B cell (primary cell): ENCODE results near the gene LECT2. TPM values are rescaled to one million over a fixed set of nuclear protein-coding genes. Genes with fewer than 3 reads are reported as not detected.

Experiments
- ATAC-seq: fragments of 200-7000 bp; cut with Tn5 transposase; one replicate; pipeline ENCODE4 v1.10.0; 2021; ENCODE audit warnings: low read depth, mild to moderate bottlenecking, moderate number of reproducible peaks, moderate library complexity
- CTCF ChIA-PET: fragments of 350-600 bp; sonication (Branson Sonifier 250); formaldehyde crosslinking; loops from one replicate; lab custom pipeline; 2021; ENCODE audit warnings: antibody characterized with exemption, inconsistent platforms; lab: Charles Lee
- POLR2A ChIA-PET: fragments of 350-600 bp; sonication (Branson Sonifier 250); formaldehyde crosslinking; loops from one replicate; lab custom pipeline; 2021; ENCODE audit warnings: antibody characterized with exemption; lab: Charles Lee
- DNase-seq: peaks from one replicate; pipeline ENCODE4 v3.0.0; 2013
- H2AFZ ChIP-seq: 2 replicates; pipeline ENCODE4 v1.6.1; 2012; ENCODE audit warnings: mild to moderate bottlenecking, low read depth, low read length; ENCODE audit not compliant: insufficient read depth, poor library complexity, severe bottlenecking
- H3K27ac ChIP-seq, 2 donors: 1 replicate in 1 of 2; 2 replicates in 1 of 2; pipeline ENCODE4 v1.5.1; 2012 to 2013; ENCODE audit warnings: low read length in 2 of 2, mild to moderate bottlenecking in 2 of 2, moderate library complexity in 1 of 2
- H3K27me3 ChIP-seq, 4 experiments: fragments of 200-600 bp in 1 of 4; sonication (generic) in 1 of 4; replicated peaks in 1 of 4; 1 replicate in 2 of 4; 2 replicates in 2 of 4; pipeline versions ENCODE4 v1.6.1 to v1.7.0; 2013 to 2016; ENCODE audit warnings: low read length in 3 of 4, mild to moderate bottlenecking in 2 of 4, mixed read lengths in 1 of 4, moderate library complexity in 1 of 4; ENCODE audit not compliant: insufficient read depth in 4 of 4, control insufficient read depth in 3 of 4; ENCODE audit errors: control extremely low read depth in 1 of 4
- H3K36me3 ChIP-seq, 2 experiments: replicated peaks in 1 of 2; 1 replicate in 1 of 2; 2 replicates in 1 of 2; pipeline versions ENCODE4 v1.6.1 to v1.7.1; 2013; ENCODE audit warnings: low read length in 1 of 2; ENCODE audit not compliant: insufficient read depth in 2 of 2, control insufficient read depth in 1 of 2; ENCODE audit errors: control extremely low read depth in 1 of 2, extremely low read depth in 1 of 2
- H3K4me1 ChIP-seq, 2 donors: fragments of 200-600 bp in 1 of 2; sonication (generic) in 1 of 2; 1 replicate in 1 of 2; 2 replicates in 1 of 2; pipeline versions ENCODE4 v1.5.1 to v1.6.1; 2013 to 2017; ENCODE audit warnings: low read length in 2 of 2; ENCODE audit not compliant: control insufficient read depth in 2 of 2, insufficient read depth in 2 of 2
- H3K4me2 ChIP-seq: replicated peaks from 2 replicates; pipeline ENCODE3; 2012; ENCODE audit warnings: mild to moderate bottlenecking, low read depth, low read length; ENCODE audit not compliant: poor library complexity, severe bottlenecking
- H3K4me3 ChIP-seq, 5 experiments: fragments of 200-600 bp in 1 of 5; sonication (generic) in 1 of 5; 1 replicate in 3 of 5; 2 replicates in 2 of 5; pipeline versions ENCODE4 v1.5.1 to v1.7.0; 2011 to 2016; ENCODE audit warnings: low read length in 4 of 5, mild to moderate bottlenecking in 4 of 5, low read depth in 2 of 5, control low read depth in 1 of 5, moderate library complexity in 1 of 5; ENCODE audit not compliant: insufficient read depth in 1 of 5; ENCODE audit errors: control extremely low read depth in 1 of 5, extremely low read depth in 1 of 5
- H3K79me2 ChIP-seq: fragments of 200-600 bp; sonication (generic); one replicate; pipeline ENCODE4 v1.6.0; 2016; ENCODE audit warnings: low read length; ENCODE audit not compliant: control insufficient read depth, insufficient read depth
- H3K9ac ChIP-seq: fragments of 200-600 bp; sonication (generic); 2 replicates; pipeline ENCODE4 v1.6.1; 2017; ENCODE audit warnings: mild to moderate bottlenecking, low read length, moderate library complexity
- H3K9me3 ChIP-seq, 3 donors: one replicate each; pipeline versions ENCODE4 v1.6.1 to v1.7.1; 2013; ENCODE audit warnings: low read length in 2 of 3; ENCODE audit not compliant: control insufficient read depth in 2 of 3, insufficient read depth in 1 of 3; ENCODE audit errors: control extremely low read depth in 1 of 3
- H4K20me1 ChIP-seq: 2 replicates; pipeline ENCODE4 v1.6.0; 2012; ENCODE audit warnings: mild to moderate bottlenecking, low read length; ENCODE audit not compliant: insufficient read depth, control insufficient read depth, poor library complexity, severe bottlenecking
- H3K27ac Mint-ChIP-seq: one replicate; pipeline ENCODE4 v1.8.0; 2021; ENCODE audit warnings: mixed read lengths
- H3K27me3 Mint-ChIP-seq: one replicate; pipeline ENCODE4 v1.8.0; 2021; ENCODE audit warnings: mixed read lengths
- H3K4me1 Mint-ChIP-seq: one replicate; pipeline ENCODE4 v1.8.0; 2021; ENCODE audit warnings: mixed read lengths
- H3K4me3 Mint-ChIP-seq: one replicate; pipeline ENCODE4 v1.8.0; 2021; ENCODE audit warnings: mixed read lengths
- H3K9me3 Mint-ChIP-seq: one replicate; pipeline ENCODE4 v1.8.0; 2022; ENCODE audit warnings: mixed read lengths; ENCODE audit not compliant: insufficient read depth
- CTCF ChIP-seq: fragments of 200-600 bp; IDR thresholded peaks from one replicate; pipeline ENCODE4 v1.8.0; 2022; ENCODE audit warnings: antibody characterized with exemption, mild to moderate bottlenecking
- EZH2 ChIP-seq: IDR thresholded peaks from 2 replicates; pipeline ENCODE4 v1.6.1; 2012; ENCODE audit warnings: borderline replicate concordance, low read depth, mild to moderate bottlenecking, moderate library complexity, low read length; ENCODE audit not compliant: insufficient read depth, poor library complexity, severe bottlenecking
- WGBS: methylation state at CpG from one replicate; pipeline ENCODE4 v1.1.5; 2013; ENCODE audit warnings: missing lambda C conversion rate; ENCODE audit not compliant: insufficient coverage; 5-methylcytosine and 5-hydroxymethylcytosine counted together
- intact Hi-C: fragments of 100-400 bp; cut with micrococcal nuclease; formaldehyde crosslinking; loops from one replicate; pipeline ENCODE4 v1.10.0; 2022
- polyA plus RNA-seq: library from polyadenylated mRNA; depleted of rRNA; stranded (reverse); fragments of >200 nt; gene quantifications from 2 replicates; pipeline ENCODE4 v1.2.3, GENCODE V29; 2012
- total RNA-seq, 2 donors: library from RNA; stranded (reverse); fragments of 120-200 nt in 1 of 2; gene quantifications; 1 replicate in 1 of 2; 2 replicates in 1 of 2; pipeline versions ENCODE4 v1.2.3 to v1.2.4, GENCODE V29; 2013 to 2022

LECT2 gene
- total and polyA plus RNA-seq, 2 donors (not counting 1 experiment from before 2014, with no cell fraction given) = not detected

- no peaks in the 10 kb centered on the region for H4K20me1 ChIP-seq
- H3K4me1 Mint-ChIP-seq = no peaks in the 10 kb centered on the region
- no peak overlapping the region for H3K9ac ChIP-seq
- no peaks in the 10 kb centered on the region for H3K36me3 ChIP-seq
- WGBS = 76% methylated on average over 21 of the region's 21 CpGs
- no peaks in the 10 kb centered on the region for H3K4me1 ChIP-seq
- DNase-seq (no peak), ATAC-seq (no peak)
- H3K9me3 Mint-ChIP-seq = peaks cover 3% of the 10 kb centered on the region
- H3K79me2 ChIP-seq = no peaks in the 10 kb centered on the region
- no peak overlapping the region for H3K27ac Mint-ChIP-seq
- no peak overlapping the region for H2AFZ ChIP-seq
- no peak overlapping the region for H3K4me3 Mint-ChIP-seq
- CTCF ChIA-PET = no interaction called here
- peaks cover 0 to 8% (median 0%) of the 10 kb centered on the region in 3 donors for H3K9me3 ChIP-seq
- intact Hi-C loops = no loop called here
- H3K27me3 ChIP-seq = peaks cover 0 to 8% (median 0%) of the 10 kb centered on the region in 4 experiments
- no peak overlapping the region for H3K27ac ChIP-seq
- no peak for TF ChIP-seq CTCF
- no peak for TF ChIP-seq EZH2
- no peak overlapping the region for H3K4me3 ChIP-seq
- peaks cover 32% of the 10 kb centered on the region for H3K27me3 Mint-ChIP-seq
- POLR2A ChIA-PET = no interaction called here
- no peak overlapping the region for H3K4me2 ChIP-seq
Measured at GRCh38 chr5:135990528-135991255, 35.9 kb upstream of the LECT2 start.

GRCh38 chr5:135989686-135990085 is 34.9 kb upstream of the LECT2 start:
- TF ChIP-seq EZH2 (no peak), CTCF (no peak)
- Histone ChIP-seq H3K27ac (no peak overlapping the region), H2AFZ (no peak overlapping the region), H3K36me3 (no peaks in the 10 kb centered on the region), H3K4me3 (no peak overlapping the region), H3K79me2 (no peaks in the 10 kb centered on the region), H4K20me1 (no peaks in the 10 kb centered on the region), H3K9me3 (peaks cover 0 to 8% (median 0%) of the 10 kb centered on the region in 3 donors), H3K4me1 (no peaks in the 10 kb centered on the region), H3K9ac (no peak overlapping the region), H3K27me3 (peaks cover 0 to 3% (median 0%) of the 10 kb centered on the region in 4 experiments), H3K4me2 (no peak overlapping the region)
- ChIA-PET CTCF (no interaction called here), POLR2A (no interaction called here)
- Mint-ChIP-seq H3K4me1 (no peaks in the 10 kb centered on the region), H3K27ac (no peak overlapping the region), H3K4me3 (no peak overlapping the region), H3K27me3 (peaks cover 29% of the 10 kb centered on the region), H3K9me3 (peaks cover under 1% of the 10 kb centered on the region)
- 97% methylated on average over 5 of the region's 7 CpGs for WGBS
- no peak for ATAC-seq
- intact Hi-C loops = no loop called here
- no peak for DNase-seq
